CD4-positive, alpha-beta memory T cell (primary cell): Measurements from ENCODE around the gene ECSIT. TPM values are rescaled to one million over a fixed set of nuclear protein-coding genes. Genes with fewer than 3 reads are reported as not detected.
A peak's percentile ranks its signal among the peaks of the same experiment; 100 is the strongest.

Experiments used
- CTCF ChIA-PET: fragments of 350-600 bp; sonication (Branson Sonifier 250); formaldehyde crosslinking; loops from one replicate; lab custom pipeline; 2021; ENCODE audit warnings: inconsistent platforms; ENCODE audit not compliant: partially characterized antibody; lab: Charles Lee
- POLR2A ChIA-PET: fragments of 350-600 bp; sonication (Branson Sonifier 250); formaldehyde crosslinking; loops from one replicate; lab custom pipeline; 2021; ENCODE audit not compliant: partially characterized antibody; lab: Charles Lee
- DNase-seq, 5 donors: peaks; one replicate each; pipeline versions ENCODE4 v3.0.0 to v3.0.0-alpha.2; 2020 to 2022; ENCODE audit warnings: mixed read lengths in 1 of 5
- H3K27ac ChIP-seq: one replicate; pipeline ENCODE4 v1.7.0; 2013; ENCODE audit warnings: low read depth, low read length
- H3K27me3 ChIP-seq: 2 replicates; pipeline ENCODE4 v1.7.0; 2013; ENCODE audit warnings: mild to moderate bottlenecking, low read length, moderate library complexity; ENCODE audit not compliant: insufficient read depth
- H3K36me3 ChIP-seq: 2 replicates; pipeline ENCODE4 v1.7.0; 2013; ENCODE audit warnings: mild to moderate bottlenecking, low read length, moderate library complexity; ENCODE audit not compliant: insufficient read depth
- H3K4me1 ChIP-seq: 2 replicates; pipeline ENCODE4 v1.7.0; 2013; ENCODE audit warnings: mild to moderate bottlenecking, low read length, moderate library complexity; ENCODE audit not compliant: insufficient read depth
- H3K4me3 ChIP-seq, 2 donors: one replicate each; pipeline ENCODE4 v1.7.0; 2013; ENCODE audit warnings: low read length in 2 of 2, mild to moderate bottlenecking in 1 of 2
- H3K9me3 ChIP-seq, 2 donors: one replicate each; pipeline ENCODE4 v1.7.0; 2013; ENCODE audit warnings: low read length in 2 of 2, control low read depth in 1 of 2; ENCODE audit not compliant: control insufficient read depth in 1 of 2
- H3K27ac Mint-ChIP-seq, 7 donors: one replicate each; pipeline ENCODE4 v1.8.0; 2020 to 2021; ENCODE audit warnings: mixed read lengths in 7 of 7, mild to moderate bottlenecking in 6 of 7, inconsistent platforms in 3 of 7, moderate library complexity in 3 of 7
- H3K27me3 Mint-ChIP-seq, 2 donors: one replicate each; pipeline ENCODE4 v1.8.0; 2020 to 2021; ENCODE audit warnings: mixed read lengths in 2 of 2
- H3K36me3 Mint-ChIP-seq, 2 donors: one replicate each; pipeline ENCODE4 v1.8.0; 2020 to 2021; ENCODE audit warnings: mixed read lengths in 2 of 2, inconsistent platforms in 1 of 2, mild to moderate bottlenecking in 1 of 2
- H3K4me1 Mint-ChIP-seq, 4 donors: one replicate each; pipeline ENCODE4 v1.8.0; 2020 to 2021; ENCODE audit warnings: mixed read lengths in 4 of 4, mild to moderate bottlenecking in 1 of 4
- H3K4me3 Mint-ChIP-seq, 8 donors: one replicate each; pipeline ENCODE4 v1.8.0; 2020 to 2021; ENCODE audit warnings: mixed read lengths in 8 of 8, mild to moderate bottlenecking in 7 of 8, moderate library complexity in 6 of 8, inconsistent platforms in 3 of 8
- H3K9me3 Mint-ChIP-seq, 8 donors: one replicate each; pipeline ENCODE4 v1.8.0; 2020 to 2021; ENCODE audit warnings: mixed read lengths in 8 of 8, mild to moderate bottlenecking in 5 of 8, inconsistent platforms in 3 of 8, moderate library complexity in 1 of 8
- intact Hi-C: fragments of 100-400 bp; cut with micrococcal nuclease; formaldehyde crosslinking; loops from one replicate; pipeline ENCODE4 v1.15.1; 2023
- polyA plus RNA-seq, 2 donors: library from polyadenylated mRNA; unstranded; fragments of 300-500 nt; fragmentation: Illumina TruSeq; gene quantifications; one replicate each; pipeline ENCODE4 v1.2.3, GENCODE V29; 2021
- total RNA-seq, 2 experiments: library from RNA; stranded (reverse); gene quantifications; one replicate each; pipeline ENCODE4 v1.2.3, GENCODE V29; 2021

The ECSIT gene
- total and polyA plus RNA-seq, 4 experiments from 2014 or later: 27.3 to 46.2 (median 37.3) TPM

- H3K4me1 ChIP-seq: peaks cover 15% of the 10 kb centered on the region
- POLR2A ChIA-PET: no interaction called here
- no peak for DNase-seq
- intact Hi-C loops: no loop called here
- no peak within 1 kb of the TSS for H3K27ac ChIP-seq
- Mint-ChIP-seq H3K27ac (peak within 1 kb of the TSS in 1 of 7 donors; percentile 59), H3K4me3 (peak within 1 kb of the TSS in 1 of 8 donors; percentile 58), H3K4me1 (peaks cover 7 to 14% (median 9%) of the 10 kb centered on the region in 4 donors), H3K27me3 (peaks cover 7 to 12% of the 10 kb centered on the region in 2 donors), H3K36me3 (no peaks in the 10 kb centered on the region), H3K9me3 (peaks cover 0 to 2% (median 0%) of the 10 kb centered on the region in 8 donors)
- peaks cover 7% of the 10 kb centered on the region for H3K27me3 ChIP-seq
- CTCF ChIA-PET: no interaction called here
- no peaks in the 10 kb centered on the region for H3K36me3 ChIP-seq
- H3K9me3 ChIP-seq: no peaks in the 10 kb centered on the region
- no peak within 1 kb of the TSS for H3K4me3 ChIP-seq
Observed at GRCh38 chr19:11538232-11539036, 9.5 kb upstream of the ECSIT start, which contains the start of gene CNN1. Gene CNN1, plus strand, starts transcription at chr19:11538851. Its CDS starts 77 bp downstream, at chr19:11538928.

GRCh38 chr19:11535792-11536595 lies 7.1 kb upstream of the ECSIT start:
- intact Hi-C loops: loop anchor here (1.0 kb wide), 1 partner anchor 51 kb away; no protein-coding TSS in a partner anchor
- H3K27me3 Mint-ChIP-seq: peaks cover 4 to 12% of the 10 kb centered on the region in 2 donors
- Histone ChIP-seq H3K36me3 (no peaks in the 10 kb centered on the region), H3K9me3 (no peaks in the 10 kb centered on the region), H3K4me1 (peaks cover 15% of the 10 kb centered on the region), H3K27me3 (peaks cover 7% of the 10 kb centered on the region), H3K27ac (peak overlapping the region; percentile 21), H3K4me3 (peak overlapping the region; percentile 27 to 29)
- DNase-seq: peak; percentile 74 to 82 (median 78)
- CTCF ChIA-PET: interaction anchor here (0.7 to 2.3 kb wide), 23 partner anchors 8 to 1130 kb away, joined by 3 to 38 read pairs (median 4); partner anchors contain the start of genes ELOF1, ZNF439 and ZNF627
- POLR2A ChIA-PET: interaction anchor here (1.0 to 2.5 kb wide), 4 partner anchors 8 to 101 kb away, joined by 3 to 11 read pairs (median 5); partner anchors contain the start of genes ECSIT, ELOF1 and ODAD3
- peaks cover 0 to 2% (median 0%) of the 10 kb centered on the region in 8 donors for H3K9me3 Mint-ChIP-seq
- H3K36me3 Mint-ChIP-seq: no peaks in the 10 kb centered on the region
- peak overlapping the region; percentile 20 to 92 (median 83) for H3K27ac Mint-ChIP-seq
- H3K4me3 Mint-ChIP-seq: peak overlapping the region; percentile 62 to 87 (median 76)
- H3K4me1 Mint-ChIP-seq: peaks cover 7 to 14% (median 9%) of the 10 kb centered on the region in 4 donors

GRCh38 chr19:11534948-11535347 lies 6.0 kb upstream of the ECSIT start:
- Histone ChIP-seq H3K4me3 (no peak overlapping the region), H3K27ac (no peak overlapping the region), H3K4me1 (peaks cover 15% of the 10 kb centered on the region), H3K27me3 (no peaks in the 10 kb centered on the region), H3K36me3 (no peaks in the 10 kb centered on the region), H3K9me3 (no peaks in the 10 kb centered on the region)
- intact Hi-C loops: no loop called here
- DNase-seq: no peak
- Mint-ChIP-seq H3K9me3 (peaks cover 0 to 2% (median 0%) of the 10 kb centered on the region in 8 donors), H3K36me3 (no peaks in the 10 kb centered on the region), H3K27ac (peak overlapping the region in 6 of 7 donors; percentile 42 to 72 (median 66)), H3K4me1 (peaks cover 7 to 14% (median 9%) of the 10 kb centered on the region in 4 donors), H3K27me3 (peaks cover 0 to 10% of the 10 kb centered on the region in 2 donors), H3K4me3 (peak overlapping the region in 4 of 8 donors; percentile 12 to 65 (median 35))
- POLR2A ChIA-PET: interaction anchor here (2.5 kb wide), 1 partner anchor 24 kb away, joined by 11 read pairs; the partner anchor contains the start of gene ELOF1
- CTCF ChIA-PET: no interaction called here

- ChIA-PET CTCF (no interaction called here), POLR2A (interaction anchor here (0.6 to 1.1 kb wide), 2 partner anchors 8 to 1264 kb away, joined by 3 to 4 read pairs; no protein-coding TSS in a partner anchor)
- peaks cover 0 to 10% of the 10 kb centered on the region in 2 donors for H3K27me3 Mint-ChIP-seq
- peak overlapping the region in 6 of 7 donors; percentile 66 to 89 (median 70) for H3K27ac Mint-ChIP-seq
- no peaks in the 10 kb centered on the region for H3K9me3 ChIP-seq
- no peaks in the 10 kb centered on the region for H3K36me3 Mint-ChIP-seq
- H3K4me3 ChIP-seq: no peak overlapping the region
- no peaks in the 10 kb centered on the region for H3K27me3 ChIP-seq
- peaks cover 7 to 14% (median 9%) of the 10 kb centered on the region in 4 donors for H3K4me1 Mint-ChIP-seq
- intact Hi-C loops: no loop called here
- H3K4me1 ChIP-seq: peaks cover 15% of the 10 kb centered on the region
- H3K9me3 Mint-ChIP-seq: peaks cover 0 to 2% (median 0%) of the 10 kb centered on the region in 8 donors
- H3K27ac ChIP-seq: no peak overlapping the region
- peak overlapping the region in 4 of 8 donors; percentile 12 to 54 (median 22) for H3K4me3 Mint-ChIP-seq
- H3K36me3 ChIP-seq: no peaks in the 10 kb centered on the region
- no peak for DNase-seq
Observed at GRCh38 chr19:11534538-11534937, 5.6 kb upstream of the ECSIT start.

- Mint-ChIP-seq H3K36me3 (peaks cover 0 to 4% of the 10 kb centered on the region in 2 donors), H3K27me3 (peaks cover 0 to under 1% of the 10 kb centered on the region in 2 donors), H3K27ac (no peak overlapping the region), H3K9me3 (no peaks in the 10 kb centered on the region), H3K4me3 (peak overlapping the region in 3 of 8 donors; percentile 9 to 43 (median 25)), H3K4me1 (peaks cover 13 to 27% (median 22%) of the 10 kb centered on the region in 4 donors)
- no peaks in the 10 kb centered on the region for H3K27me3 ChIP-seq
- POLR2A ChIA-PET: interaction anchor here (1.0 kb wide), 1 partner anchor 28 kb away, joined by 3 read pairs; the partner anchor contains the start of gene ELOF1
- DNase-seq: peak in 2 of 5 donors; percentile 12 to 13
- H3K27ac ChIP-seq: no peak overlapping the region
- H3K36me3 ChIP-seq: no peaks in the 10 kb centered on the region
- intact Hi-C loops: no loop called here
- peaks cover 16% of the 10 kb centered on the region for H3K4me1 ChIP-seq
- H3K4me3 ChIP-seq: no peak overlapping the region
- CTCF ChIA-PET: no interaction called here
- H3K9me3 ChIP-seq: no peaks in the 10 kb centered on the region
Observed at GRCh38 chr19:11530432-11530831, 1.5 kb upstream of the ECSIT start.

GRCh38 chr19:11519138-11519537 lies 9.8 kb downstream of the ECSIT start:
- no peak for DNase-seq
- POLR2A ChIA-PET: interaction anchor here (1.0 kb wide), 1 partner anchor 17 kb away, joined by 4 read pairs; no protein-coding TSS in a partner anchor
- intact Hi-C loops: no loop called here
- Histone ChIP-seq H3K27me3 (no peaks in the 10 kb centered on the region), H3K4me1 (no peaks in the 10 kb centered on the region), H3K36me3 (peaks cover 3% of the 10 kb centered on the region), H3K9me3 (no peaks in the 10 kb centered on the region), H3K27ac (no peak overlapping the region), H3K4me3 (no peak overlapping the region)
- no peak overlapping the region for H3K4me3 Mint-ChIP-seq
- H3K9me3 Mint-ChIP-seq: no peaks in the 10 kb centered on the region
- CTCF ChIA-PET: no interaction called here
- H3K27ac Mint-ChIP-seq: peak overlapping the region in 1 of 7 donors; percentile 56
- H3K4me1 Mint-ChIP-seq: peaks cover 0 to 13% (median 1%) of the 10 kb centered on the region in 4 donors
- no peaks in the 10 kb centered on the region for H3K27me3 Mint-ChIP-seq
- H3K36me3 Mint-ChIP-seq: peaks cover 22 to 35% of the 10 kb centered on the region in 2 donors
